ENCODE measurements around the gene GCAT. TPM values are rescaled to one million over a fixed set of nuclear protein-coding genes. Genes with fewer than 3 reads are reported as not detected.
A peak's percentile ranks its signal among the peaks of the same experiment; 100 is the strongest.

The GCAT gene
- total and polyA plus RNA-seq, 2 of the 13 experiments (the other 11 are each of a cell fraction or from before 2014, with no cell fraction given), result 28.0 to 50.3 TPM

DNA sequence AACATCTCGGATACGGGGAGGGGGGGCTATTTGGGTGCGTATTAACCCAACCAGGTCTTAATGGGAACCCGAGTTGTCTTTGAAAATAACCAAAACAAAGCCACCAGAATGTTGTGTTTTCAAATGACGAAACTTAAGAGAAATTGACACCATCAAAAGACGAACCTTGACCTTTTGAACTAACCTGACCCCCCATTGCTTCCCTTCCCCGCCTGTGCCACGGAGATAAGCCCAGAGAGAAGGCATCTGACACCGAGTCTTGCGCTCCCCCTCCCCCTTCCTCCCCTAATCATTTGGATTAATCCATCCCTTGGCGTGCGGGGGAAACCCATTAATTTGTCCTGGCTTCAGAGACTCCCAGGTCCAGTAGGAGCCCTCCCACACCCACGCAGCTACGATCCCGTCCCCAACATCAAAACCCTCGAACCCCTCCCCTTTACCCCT, 4.5 kb upstream of the GCAT start (continued):
- TF ChIP-seq RNF2 (conservative IDR thresholded peaks at IDR 0.05; ENCODE audit: low read depth), result no peak
- TF ChIP-seq BORCS8-MEF2B (CRISPR knock-in tag; IDR thresholded peaks at IDR 0.05), result peak; percentile 21; the same call in 1 of the 2 replicates
- TF ChIP-seq BCL6 (CRISPR knock-in tag; IDR thresholded peaks at IDR 0.05), result 0 out of 2 replicates have a peak, but pooled peaks have one; percentile 26
- TF ChIP-seq, protein P1, sequence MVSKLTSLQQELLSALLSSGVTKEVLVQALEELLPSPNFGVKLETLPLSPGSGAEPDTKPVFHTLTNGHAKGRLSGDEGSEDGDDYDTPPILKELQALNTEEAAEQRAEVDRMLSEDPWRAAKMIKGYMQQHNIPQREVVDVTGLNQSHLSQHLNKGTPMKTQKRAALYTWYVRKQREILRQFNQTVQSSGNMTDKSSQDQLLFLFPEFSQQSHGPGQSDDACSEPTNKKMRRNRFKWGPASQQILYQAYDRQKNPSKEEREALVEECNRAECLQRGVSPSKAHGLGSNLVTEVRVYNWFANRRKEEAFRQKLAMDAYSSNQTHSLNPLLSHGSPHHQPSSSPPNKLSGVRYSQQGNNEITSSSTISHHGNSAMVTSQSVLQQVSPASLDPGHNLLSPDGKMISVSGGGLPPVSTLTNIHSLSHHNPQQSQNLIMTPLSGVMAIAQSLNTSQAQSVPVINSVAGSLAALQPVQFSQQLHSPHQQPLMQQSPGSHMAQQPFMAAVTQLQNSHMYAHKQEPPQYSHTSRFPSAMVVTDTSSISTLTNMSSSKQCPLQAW (CRISPR knock-in tag; IDR thresholded peaks at IDR 0.05), result no peak
- no peak for TF ChIP-seq NFE2L1 (CRISPR knock-in tag; IDR thresholded peaks at IDR 0.05; ENCODE audit: borderline replicate concordance)
- no peak for TF ChIP-seq ZBTB8A (CRISPR knock-in tag; IDR thresholded peaks at IDR 0.05; ENCODE audit: borderline replicate concordance, low read depth)
- TF ChIP-seq, protein P2, sequence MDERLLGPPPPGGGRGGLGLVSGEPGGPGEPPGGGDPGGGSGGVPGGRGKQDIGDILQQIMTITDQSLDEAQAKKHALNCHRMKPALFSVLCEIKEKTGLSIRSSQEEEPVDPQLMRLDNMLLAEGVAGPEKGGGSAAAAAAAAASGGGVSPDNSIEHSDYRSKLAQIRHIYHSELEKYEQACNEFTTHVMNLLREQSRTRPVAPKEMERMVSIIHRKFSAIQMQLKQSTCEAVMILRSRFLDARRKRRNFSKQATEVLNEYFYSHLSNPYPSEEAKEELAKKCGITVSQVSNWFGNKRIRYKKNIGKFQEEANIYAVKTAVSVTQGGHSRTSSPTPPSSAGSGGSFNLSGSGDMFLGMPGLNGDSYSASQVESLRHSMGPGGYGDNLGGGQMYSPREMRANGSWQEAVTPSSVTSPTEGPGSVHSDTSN (CRISPR knock-in tag; IDR thresholded peaks at IDR 0.05), result no peak
- TF ChIP-seq ZNF382 (CRISPR knock-in tag; IDR thresholded peaks at IDR 0.05; ENCODE audit: borderline replicate concordance), result no peak
- no peak for TF ChIP-seq ZNF75D (CRISPR knock-in tag; IDR thresholded peaks at IDR 0.05; ENCODE audit: borderline replicate concordance)
- no peak for TF ChIP-seq ZNF616 (CRISPR knock-in tag; IDR thresholded peaks at IDR 0.05; ENCODE audit: low read depth)
- TF ChIP-seq ZNF672 (CRISPR knock-in tag; IDR thresholded peaks at IDR 0.05), result no peak
- TF ChIP-seq, protein P3, sequence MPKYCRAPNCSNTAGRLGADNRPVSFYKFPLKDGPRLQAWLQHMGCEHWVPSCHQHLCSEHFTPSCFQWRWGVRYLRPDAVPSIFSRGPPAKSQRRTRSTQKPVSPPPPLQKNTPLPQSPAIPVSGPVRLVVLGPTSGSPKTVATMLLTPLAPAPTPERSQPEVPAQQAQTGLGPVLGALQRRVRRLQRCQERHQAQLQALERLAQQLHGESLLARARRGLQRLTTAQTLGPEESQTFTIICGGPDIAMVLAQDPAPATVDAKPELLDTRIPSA (CRISPR knock-in tag; IDR thresholded peaks at IDR 0.05; ENCODE audit: borderline replicate concordance), result no peak
- TF ChIP-seq, protein P4, sequence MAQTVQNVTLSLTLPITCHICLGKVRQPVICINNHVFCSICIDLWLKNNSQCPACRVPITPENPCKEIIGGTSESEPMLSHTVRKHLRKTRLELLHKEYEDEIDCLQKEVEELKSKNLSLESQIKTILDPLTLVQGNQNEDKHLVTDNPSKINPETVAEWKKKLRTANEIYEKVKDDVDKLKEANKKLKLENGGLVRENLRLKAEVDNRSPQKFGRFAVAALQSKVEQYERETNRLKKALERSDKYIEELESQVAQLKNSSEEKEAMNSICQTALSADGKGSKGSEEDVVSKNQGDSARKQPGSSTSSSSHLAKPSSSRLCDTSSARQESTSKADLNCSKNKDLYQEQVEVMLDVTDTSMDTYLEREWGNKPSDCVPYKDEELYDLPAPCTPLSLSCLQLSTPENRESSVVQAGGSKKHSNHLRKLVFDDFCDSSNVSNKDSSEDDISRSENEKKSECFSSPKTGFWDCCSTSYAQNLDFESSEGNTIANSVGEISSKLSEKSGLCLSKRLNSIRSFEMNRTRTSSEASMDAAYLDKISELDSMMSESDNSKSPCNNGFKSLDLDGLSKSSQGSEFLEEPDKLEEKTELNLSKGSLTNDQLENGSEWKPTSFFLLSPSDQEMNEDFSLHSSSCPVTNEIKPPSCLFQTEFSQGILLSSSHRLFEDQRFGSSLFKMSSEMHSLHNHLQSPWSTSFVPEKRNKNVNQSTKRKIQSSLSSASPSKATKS (CRISPR knock-in tag; IDR thresholded peaks at IDR 0.05), result no peak
- TF ChIP-seq, protein P5, sequence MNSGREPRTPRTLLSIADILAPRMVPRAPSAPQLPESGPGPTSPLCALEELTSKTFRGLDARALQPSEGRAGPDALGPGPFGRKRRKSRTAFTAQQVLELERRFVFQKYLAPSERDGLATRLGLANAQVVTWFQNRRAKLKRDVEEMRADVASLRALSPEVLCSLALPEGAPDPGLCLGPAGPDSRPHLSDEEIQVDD (CRISPR knock-in tag; IDR thresholded peaks at IDR 0.05; ENCODE audit: borderline replicate concordance), result no peak
- no peak for TF ChIP-seq ZNF333 (CRISPR knock-in tag; IDR thresholded peaks at IDR 0.05; ENCODE audit: borderline replicate concordance)
- TF ChIP-seq POLR2A (IDR thresholded peaks at IDR 0.05; ENCODE audit: insufficient read depth in 1 of 2, low read depth in 2 of 2, low read length in 2 of 2), result no peak; a peak in 1 of 4 replicates
- TF ChIP-seq ZNF773 (CRISPR knock-in tag; IDR thresholded peaks at IDR 0.05; ENCODE audit: borderline replicate concordance), result no peak
- no peak for TF ChIP-seq NFIB (CRISPR knock-in tag; IDR thresholded peaks at IDR 0.05; ENCODE audit: borderline replicate concordance)
- TF ChIP-seq ZNF10 (CRISPR knock-in tag; IDR thresholded peaks at IDR 0.05; ENCODE audit: borderline replicate concordance, low read depth), result no peak
- TF ChIP-seq YY1 (IDR thresholded peaks at IDR 0.05; ENCODE audit: insufficient read depth, insufficient replicate concordance, low read depth, low read length), result no peak
- no peak for TF ChIP-seq ZNF350 (CRISPR knock-in tag; IDR thresholded peaks at IDR 0.05; ENCODE audit: borderline replicate concordance, low read depth)
- TF ChIP-seq, protein P6, sequence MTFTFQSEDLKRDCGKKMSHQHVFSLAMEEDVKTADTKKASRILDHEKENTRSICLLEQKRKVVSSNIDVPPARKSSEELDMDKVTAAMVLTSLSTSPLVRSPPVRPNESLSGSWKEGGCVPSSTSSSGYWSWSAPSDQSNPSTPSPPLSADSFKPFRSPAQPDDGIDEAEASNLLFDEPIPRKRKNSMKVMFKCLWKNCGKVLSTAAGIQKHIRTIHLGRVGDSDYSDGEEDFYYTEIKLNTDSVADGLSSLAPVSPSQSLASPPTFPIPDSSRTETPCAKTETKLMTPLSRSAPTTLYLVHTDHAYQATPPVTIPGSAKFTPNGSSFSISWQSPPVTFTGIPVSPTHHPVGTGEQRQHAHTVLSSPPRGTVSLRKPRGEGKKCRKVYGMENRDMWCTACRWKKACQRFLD (CRISPR knock-in tag; IDR thresholded peaks at IDR 0.05; ENCODE audit: borderline replicate concordance), result no peak
- no peak for TF ChIP-seq JUNB (CRISPR knock-in tag; IDR thresholded peaks at IDR 0.05; ENCODE audit: borderline replicate concordance)
- no peak for TF ChIP-seq ZKSCAN5 (CRISPR knock-in tag; IDR thresholded peaks at IDR 0.05)
